Hematopoietic multipotent progenitor cell treated with erythropoietin and hydrocortisone succinate and interleukin-3 and kit ligand, for 4 days (in vitro differentiated cells): ENCODE measurements around the gene KAZN.

Source experiments
- DNase-seq: peaks from one replicate; pipeline ENCODE4 v3.0.0-alpha.2; 2015

Gene KAZN

DNA sequence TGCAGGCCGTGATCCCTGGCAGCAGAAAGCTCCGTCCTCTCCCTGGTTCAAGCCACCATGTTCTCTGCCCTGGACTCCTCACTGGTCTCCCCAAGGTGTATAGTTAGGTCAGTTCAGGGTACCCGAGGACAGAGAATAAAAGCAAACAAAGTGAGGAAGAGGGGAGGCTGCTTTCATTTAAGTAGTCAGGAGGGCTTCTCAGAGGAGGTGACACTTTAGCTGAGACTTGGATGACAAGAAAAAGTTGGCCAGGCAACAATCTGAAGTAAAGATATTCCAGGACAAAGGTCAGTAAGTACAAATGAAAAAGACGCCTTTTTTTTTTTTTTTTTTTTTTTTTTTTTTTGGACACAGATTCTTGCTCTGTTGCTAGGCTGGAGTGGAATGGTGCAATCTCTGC, 297.2 kb downstream of the KAZN start:
- DNase-seq, result no peak

DNA sequence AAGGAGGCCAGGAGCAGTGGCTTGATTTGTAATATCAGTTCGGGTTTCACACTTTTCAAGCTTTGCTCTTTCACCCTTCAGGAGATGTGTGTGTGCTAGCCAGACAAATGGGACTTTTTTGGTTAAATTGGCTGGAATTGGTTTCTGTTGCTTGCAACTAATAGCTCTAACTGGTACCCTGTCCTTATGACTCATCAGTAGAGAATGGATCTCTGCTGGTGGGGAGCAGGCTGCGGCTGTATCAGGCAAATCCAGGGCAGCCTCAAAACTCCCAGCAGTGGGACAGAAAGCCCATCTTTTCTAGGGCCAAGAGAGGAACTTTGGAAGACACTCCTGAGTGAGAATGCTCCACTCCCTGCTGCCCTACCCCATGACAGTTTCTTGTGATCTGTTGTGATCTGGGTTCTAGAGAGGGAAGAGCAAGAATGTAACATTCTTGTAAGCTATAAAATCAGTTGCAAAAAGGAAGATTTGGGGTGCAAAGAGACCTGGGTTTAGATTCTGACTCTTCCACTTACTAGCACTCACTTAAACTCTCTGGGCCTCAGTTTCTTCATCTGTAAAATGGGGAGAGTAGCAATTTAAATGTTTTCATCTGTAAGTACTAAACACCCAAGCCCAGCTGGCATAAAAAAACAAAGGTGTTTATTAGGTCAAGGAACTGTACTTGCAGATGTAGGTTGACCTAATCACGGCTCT, 298.0 kb downstream of the KAZN start:
- no peak for DNase-seq

DNA sequence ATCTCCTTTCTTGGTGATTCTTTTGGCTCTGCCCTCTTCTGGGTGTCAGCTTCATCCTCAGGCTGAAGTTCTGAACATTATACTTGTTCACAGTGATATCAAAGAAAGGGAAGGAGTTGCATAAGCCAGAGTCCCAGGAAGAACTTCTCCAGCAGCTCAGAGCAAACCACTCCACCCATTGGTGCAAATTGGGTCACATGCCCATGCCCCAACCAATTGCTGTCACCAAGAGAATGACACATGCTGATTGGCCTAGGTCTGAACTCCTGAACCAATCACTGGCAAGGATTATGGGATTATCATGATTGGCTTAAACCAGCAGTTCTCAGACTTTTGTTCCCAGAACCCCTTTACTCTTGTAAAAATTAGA, 298.6 kb downstream of the KAZN start:
- DNase-seq, result peak; percentile 40

DNA sequence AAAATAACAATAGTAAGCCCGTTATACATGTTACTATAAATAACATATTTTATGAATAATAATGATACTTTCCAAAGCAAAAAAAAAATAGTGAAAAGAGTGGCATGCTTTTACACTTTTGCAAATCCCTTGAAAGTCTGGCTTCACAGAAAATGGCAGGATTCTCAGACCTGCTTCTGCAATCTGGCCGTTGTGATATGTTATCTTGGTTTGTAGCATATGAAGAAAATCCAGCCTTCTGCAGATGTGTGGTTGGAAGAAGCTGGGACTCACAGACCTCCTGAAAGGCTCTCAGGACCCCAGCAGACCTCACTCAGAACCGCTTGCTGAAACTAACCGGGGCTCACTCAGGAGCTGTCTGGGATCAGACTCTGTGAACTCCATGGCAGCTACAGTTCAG, 299.1 kb downstream of the KAZN start:
- peak; percentile 16 for DNase-seq

DNA sequence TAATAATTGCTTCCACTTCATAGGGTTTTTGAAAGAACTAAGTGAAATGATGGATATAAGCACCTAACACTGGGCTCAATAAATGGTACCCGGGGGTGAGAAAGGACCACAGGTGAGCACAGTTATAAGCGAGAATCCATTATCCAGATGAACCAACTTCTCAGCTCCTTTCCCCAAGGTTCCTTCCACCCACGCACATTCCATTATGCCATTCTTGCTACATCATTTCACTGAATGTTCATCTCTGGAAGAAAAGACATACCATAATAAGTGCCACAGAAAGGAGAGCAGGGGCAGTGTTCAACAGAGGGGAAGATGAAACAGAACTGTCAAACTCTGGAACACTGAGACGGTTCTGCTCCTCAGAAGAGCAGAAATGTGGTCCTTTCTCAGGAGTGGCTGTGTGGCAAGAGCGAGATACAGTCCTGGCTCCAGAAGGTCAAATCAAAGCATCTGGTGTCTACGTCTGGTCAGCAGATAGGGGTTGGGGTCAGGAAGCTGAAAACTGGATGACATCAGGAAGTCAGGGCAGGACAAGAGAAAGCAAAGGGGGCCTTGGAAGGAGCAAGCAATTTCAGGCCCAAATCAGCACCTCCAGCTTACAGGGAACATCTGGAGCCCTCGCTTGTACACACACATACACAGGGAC, 299.6 kb downstream of the KAZN start:
- DNase-seq, result no peak

DNA sequence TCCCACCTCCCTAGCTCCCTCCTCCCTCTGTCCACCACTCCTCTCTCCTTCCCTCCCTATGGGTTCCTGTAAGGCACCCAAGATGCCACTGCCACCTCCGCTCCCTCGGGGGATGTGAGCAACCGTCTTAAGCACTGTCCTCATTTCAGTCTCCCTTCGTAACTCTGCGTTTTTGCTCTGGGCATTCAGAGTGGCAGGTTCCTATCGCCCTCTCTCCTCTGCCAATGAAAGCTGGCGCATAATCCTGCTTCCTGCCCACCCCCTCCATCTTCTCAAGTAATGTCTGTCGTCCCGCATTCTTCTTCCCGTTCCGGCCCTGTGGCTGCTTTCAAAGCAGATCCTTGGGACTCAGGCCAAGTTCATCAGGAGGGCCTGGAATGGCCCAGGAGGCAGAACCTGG, 301.2 kb downstream of the KAZN start:
- no peak for DNase-seq

DNA sequence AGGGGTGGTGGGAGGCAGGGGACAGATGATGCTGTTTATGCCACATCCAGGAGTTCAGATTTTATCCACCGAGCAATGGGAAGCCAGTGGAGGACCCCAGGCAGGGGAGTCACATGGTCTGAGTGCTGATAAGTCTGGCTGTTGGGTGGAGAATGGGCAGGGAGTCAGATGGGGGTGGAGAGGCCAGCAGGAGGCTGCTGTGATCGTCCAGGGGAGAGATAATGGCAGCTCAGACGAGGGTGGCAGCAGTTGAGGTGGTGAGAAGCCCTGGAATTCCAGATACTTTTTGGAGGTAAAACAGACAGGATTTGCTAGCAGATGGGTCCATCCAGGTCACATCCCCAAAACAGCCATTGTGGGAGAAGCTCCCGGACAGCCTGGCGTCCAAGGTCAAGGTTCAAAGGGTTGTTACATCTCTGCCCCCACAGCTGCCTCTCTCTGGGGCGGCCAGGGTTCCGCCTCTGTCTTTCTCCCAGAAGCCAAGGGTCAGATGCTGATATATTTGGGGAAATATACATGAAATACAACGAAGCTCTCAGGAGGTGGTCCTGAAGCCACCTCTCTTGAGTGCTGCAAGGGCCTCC, 303.0 kb downstream of the KAZN start:
- no peak for DNase-seq

DNA sequence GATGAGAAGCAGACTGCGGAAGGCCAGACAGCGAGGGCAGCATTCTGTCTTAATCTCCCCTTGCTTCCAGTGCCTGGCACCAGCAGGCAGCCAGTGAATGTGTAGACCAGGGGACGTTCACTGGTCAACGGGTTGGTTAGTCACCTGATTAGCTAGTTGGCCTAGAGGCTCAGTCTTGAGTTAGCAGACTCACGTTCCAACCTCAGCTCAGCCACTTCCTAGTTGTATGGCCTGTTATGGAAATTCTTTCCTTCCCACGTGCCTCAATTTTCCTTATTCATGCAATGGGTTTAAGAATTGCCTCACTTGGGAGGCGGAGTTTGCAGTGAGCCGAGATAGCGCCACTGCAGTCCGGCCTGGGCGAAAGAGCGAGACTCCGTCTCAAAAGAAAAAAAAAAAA, 305.4 kb downstream of the KAZN start:
- DNase-seq, result no peak

DNA sequence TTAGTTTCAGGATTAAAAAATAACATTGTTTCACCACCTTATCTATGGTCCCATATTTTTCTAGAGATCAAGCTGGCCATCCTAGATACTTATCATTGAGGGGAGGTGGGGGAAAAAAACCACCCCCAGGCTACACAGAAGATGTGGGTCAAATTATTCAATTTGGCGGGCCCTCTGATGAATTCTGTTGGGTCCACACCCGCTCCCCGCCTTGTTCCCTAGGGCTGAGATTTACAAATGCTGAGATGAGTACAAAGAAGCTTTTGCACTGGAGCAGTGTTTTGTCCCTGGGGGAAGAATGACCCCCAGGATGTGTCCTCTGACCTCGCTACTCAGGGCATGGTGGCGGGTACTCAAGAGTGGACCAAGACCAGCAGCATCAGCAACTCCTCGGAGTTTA, 308.2 kb downstream of the KAZN start:
- no peak for DNase-seq

DNA sequence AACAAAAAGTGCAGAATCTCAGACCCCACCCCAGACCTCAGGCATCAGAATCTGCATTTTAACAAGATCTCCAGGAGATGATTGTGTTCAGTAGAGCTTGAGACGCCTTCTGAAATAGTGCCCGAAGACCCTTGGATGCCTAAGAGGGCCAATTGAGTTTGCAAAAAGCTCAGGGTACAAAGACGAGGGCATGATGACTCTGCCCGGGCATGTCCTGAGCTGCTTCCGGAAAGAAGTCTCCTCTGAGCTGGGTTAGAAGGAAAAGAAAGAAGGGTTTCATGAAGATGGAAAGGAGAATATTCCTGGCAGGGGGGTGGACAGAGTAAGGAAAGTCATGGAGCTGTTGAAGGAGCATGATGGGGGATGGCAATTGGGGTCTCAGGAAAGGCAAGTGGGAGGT, 308.9 kb downstream of the KAZN start:
- DNase-seq, result no peak

DNA sequence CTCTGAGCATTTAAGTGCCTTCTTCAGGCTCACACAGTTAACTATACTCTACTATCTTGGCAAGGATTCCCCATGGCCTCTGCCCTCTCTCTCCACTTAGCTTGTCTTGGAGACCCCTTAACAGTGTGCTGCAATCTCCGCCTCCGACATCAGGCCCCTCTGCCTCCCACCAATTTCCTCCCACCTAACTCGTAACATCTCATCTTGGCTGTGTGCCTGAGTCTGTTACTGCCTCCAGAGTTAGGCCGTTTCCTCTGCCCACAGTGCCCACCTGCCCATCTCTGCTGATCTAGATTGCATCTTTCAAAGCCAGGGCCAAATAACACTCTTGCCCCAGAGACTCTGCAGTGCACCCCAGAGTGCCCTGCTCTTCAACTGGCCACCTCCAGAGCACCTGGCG, 310.8 kb downstream of the KAZN start:
- DNase-seq, result no peak

DNA sequence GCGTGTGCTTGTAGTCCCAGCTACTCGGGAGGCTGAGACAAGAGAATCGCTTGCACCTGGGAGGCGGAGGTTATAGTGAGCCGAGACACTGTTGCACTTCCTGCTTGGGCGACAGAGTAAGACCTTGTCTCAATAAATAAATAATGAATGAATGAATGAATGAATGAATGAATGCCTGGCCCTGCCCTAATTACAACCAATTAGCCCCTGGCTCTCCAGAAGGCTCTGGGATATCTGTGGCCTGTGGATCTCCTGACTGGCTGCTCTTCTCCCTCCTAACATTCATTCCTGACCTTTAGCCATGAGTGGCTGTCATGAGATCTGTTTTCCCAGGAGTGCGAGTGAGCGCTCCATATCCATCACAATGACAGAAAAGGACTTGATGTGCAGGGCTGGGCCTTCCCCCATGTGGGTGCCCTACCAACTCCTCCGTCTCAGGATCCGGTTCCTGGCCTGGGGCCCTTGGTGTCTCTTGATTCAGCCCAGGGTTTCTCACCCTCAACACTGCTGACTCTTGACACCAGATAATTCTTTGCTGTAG, 311.5 kb downstream of the KAZN start:
- no peak for DNase-seq

DNA sequence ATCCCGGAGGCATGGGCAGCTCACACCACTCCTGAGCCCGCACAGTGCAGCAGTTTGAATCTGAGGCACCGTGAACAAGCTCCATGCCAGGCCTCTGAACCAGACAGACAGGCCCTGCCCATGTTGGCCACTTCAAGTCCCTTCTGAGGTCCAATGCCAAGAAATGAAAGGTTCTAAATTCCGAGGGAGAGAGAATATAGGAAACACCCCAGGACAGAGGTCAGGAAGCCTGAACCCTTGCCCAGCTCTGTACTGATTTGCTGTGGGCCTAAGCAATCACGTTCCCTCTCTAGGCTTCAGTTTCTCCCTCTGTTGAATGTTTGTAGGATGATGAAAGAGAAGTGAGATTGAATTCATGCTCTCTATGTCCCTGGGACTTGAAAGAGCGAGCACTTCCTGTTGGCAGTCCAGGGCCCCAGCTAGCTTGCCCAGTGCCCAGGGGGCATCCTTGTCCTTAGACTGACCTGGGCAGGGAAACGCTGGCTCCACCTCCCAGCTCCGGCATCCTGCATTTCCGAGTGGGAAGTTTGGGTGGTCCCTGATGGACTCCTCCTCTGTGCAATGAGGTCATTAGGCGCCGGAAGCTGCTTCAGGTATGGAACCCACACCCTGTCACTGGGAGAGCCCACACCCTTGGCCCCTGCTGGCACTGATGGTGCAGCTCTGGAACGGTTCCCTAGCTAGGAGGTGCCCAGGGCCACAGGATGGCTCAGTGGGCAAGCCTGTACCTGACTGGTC, 312.7 kb downstream of the KAZN start:
- DNase-seq, result no peak

DNA sequence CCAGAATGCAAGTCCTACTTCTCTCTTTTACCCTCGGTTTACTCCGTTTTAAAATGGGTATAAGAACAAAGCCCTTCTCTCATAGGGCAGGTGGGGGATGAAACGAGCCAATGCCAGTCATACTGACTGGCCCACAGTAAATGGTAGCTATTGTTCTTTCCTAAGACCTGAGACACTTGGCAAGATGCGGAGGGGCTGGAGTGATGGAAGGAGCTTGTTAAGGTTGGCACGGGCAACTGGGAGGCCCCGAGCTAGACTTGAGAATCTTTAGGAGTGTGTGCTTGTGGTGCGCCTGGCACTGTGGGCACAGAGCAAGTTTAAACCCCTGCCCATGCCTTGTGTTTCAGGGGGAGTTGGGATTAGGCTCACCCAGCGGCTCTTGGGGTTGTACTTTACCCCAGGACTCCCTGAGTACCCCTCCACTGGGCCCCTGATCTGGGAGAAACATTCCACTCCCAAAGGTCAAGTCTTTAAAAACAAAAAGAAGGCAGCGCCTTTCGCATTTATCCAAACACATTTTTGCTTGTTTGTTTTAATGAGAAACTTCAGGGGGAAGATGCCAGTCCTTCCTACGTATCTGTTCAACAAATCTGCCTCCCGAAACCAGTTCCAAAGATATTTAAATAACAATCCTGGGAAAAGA, 314.5 kb downstream of the KAZN start:
- no peak for DNase-seq

DNA sequence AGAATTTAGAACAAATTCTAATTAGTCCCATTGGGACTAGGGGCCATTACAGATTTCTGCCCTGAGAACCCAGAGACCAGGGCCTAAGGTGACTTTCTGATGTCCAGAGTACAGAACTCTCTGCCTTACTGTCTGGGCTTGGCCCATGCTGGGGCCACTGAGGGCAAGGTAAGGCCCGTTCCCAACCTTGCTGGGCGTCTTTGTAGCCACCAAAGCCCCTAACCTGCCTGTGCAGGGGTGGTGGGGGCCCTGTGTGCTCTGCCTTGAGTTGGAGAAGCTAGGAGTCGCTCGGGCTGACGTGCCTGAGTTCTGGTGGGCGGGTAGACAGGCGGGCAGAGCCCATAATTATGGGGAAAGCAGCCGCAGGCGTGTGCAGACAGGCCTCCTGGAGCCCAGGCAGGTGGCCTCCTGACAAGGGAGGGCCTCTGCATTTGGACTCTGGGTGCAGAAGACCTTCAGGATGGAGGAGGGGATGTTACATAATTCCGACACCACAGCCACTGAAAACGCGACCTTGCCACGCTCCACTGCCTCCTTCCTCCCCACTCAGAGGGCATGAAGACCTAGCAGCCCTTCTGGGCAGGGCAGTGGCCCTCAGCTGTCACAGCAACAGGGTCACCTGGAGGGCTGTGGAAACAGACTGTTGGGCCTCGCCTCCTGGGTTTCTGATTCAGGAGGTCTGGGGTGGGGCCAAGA, 315.1 kb downstream of the KAZN start:
- no peak for DNase-seq

DNA sequence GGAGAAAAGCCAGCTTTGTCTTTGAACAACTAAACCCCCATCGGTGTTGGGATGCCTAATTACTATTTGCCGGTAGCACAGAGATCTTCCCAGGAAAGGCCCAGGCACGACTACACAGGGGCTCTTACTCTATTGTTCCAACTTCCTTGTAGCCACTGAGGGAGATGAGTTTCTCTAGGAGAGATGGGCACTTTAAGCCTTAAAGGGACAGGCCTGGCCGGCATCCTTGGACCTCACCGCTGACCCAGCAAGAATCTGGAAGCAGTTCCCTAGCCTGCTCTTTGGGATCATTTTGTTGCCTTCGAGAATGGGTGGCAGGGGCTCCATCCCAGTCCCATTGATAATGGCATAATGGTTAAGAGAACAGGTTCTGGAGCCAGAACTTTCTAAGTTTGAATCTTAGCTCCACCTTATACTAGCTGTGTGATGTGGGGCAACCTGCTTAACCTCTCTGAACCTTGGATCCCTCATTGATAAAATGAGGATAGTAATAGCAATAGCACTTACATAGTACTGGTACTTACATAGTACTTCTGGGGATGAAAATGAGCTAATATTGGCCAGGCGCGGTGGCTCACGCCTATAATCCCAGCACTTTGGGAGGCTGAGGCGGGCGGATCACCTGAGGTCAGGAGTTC, 316.0 kb downstream of the KAZN start:
- no peak for DNase-seq

DNA sequence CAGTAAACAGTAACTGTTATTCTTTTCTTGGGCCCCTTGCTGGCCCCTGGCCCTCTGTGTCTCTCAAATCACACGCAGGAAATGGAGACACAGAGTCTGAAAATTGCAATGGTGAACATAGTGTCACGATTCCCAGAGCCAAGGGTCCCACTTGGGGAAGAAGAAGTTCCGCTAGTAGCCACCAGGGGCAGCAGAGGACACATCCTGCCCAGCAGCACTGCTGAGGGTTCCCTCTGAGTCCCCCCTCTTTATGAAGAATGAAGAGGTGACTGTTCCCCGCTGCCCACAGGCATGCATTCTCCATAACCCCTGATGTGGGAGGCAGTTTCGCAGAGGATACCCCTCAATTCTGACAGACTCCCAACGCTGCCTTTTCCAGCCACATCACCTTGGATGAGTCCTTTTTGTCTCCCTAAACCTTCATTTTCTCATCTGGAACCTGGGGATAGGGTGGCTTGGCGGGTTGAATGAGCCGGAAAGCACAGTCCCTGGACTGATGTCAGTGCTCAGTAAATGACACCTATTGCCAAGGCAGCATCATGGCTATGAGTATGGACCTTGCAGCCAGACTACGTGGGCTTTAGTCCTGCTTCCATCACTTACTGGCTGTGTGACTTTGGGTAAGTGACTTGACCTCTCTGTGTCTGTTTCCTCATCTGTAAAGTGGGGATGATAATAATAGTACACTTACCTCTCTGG, 317.0 kb downstream of the KAZN start:
- peak; percentile 74 for DNase-seq

DNA sequence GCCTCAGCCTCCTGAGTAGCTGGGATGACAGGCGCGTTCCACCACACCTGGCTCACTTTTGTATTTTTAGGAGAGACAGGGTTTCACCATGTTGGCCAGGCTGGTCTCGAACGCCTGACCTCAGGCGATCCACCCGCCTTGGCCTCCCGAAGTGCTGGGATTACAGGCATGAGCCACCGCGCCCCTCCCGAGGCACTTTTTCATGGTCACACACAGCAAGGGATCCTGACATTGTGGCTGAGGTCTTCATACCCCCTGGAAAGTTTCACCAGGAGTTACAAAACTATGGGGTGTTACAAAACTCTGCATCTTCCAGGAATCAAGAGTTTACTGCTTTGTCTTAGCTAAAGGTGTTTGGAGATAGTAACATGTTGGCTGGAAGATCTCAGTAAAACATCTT, 320.8 kb downstream of the KAZN start:
- no peak for DNase-seq

DNA sequence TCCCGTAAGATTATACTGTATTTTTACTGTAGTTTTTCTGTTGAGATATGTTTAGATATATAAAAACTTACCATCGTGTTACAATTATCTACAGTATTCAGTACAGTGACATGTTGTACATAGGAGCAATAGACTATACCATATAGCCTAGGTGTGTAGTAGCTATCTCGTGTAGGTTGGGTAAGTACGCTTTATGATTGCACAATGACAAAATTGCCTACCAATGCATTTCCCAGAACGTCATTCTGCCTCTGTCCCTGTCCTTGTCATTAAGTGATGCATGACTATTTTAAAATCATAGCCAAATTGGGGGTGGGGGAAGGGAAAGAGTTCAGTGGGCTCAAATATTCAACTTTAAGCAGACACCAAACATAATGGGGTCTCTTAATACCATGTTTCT, 321.3 kb downstream of the KAZN start:
- no peak for DNase-seq

DNA sequence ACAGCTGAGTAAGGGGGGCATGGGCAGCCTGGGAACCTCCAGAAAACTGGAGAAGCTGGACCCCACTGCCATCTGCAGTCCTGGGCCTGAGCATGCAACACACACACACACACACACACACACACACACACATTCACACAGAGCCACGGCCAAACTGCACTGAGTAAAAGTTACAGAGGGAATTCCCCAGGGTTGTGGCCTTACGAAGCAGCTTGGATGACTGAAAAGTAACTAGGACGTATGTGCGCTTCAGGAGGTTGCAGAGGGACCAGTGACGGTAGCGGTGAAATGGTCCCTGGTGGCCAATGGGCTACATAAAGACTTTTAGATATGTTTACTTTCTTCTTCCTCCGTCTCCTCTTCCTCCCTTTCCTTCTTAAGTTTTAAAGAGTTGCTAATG, 322.6 kb downstream of the KAZN start:
- no peak for DNase-seq

DNA sequence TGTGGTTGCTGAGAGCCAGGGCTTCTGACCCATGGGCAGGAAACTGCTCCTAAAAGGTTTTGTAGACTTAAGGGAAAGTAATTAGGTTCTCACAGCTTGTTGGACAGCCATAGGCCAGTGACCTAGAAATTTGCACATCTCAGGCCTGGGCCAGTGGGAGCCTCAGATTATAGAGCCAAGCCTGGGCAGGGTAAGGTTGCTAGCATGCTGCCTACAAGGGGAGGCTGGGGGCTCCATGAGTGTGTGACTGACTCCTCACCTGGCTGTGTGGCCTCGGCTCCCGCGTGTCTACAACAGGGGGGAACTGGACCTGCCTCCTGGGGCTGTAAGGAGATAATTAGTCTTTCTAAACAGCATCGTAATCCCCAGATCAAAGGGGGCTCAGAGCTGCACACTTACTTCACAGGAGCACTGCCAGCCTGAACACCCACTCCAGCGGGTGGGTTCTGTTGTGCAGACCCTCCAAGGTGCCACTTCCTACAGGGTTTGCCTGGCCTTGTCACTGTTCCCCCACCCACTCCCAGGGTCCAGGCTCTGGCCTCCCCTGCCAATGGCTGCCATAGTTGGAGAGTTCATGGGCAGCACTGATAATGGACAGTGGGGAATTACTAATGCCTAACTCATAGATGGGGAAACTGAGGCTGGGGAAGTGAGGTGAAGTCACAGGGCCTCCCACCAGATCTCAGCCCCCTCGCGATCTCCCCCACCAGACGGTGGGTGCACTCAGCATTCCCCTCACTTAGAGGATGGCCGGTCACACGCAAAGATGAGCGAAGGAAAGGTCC, 324.6 kb downstream of the KAZN start:
- DNase-seq, result no peak
